HG03025 (cell line): ENCODE results near the gene SPATA12.

ENCODE experiments used
- ATAC-seq: cut with Tn5 transposase; IDR thresholded peaks from one replicate; pipeline ENCODE4 v1.9.1; 2021; ENCODE audit warnings: mild to moderate bottlenecking, moderate library complexity; ENCODE audit not compliant: unreplicated experiment, low FRiP score

The SPATA12 gene

GRCh38 chr3:57109437-57110199 lies 49.2 kb downstream of the SPATA12 start:
- no peak for ATAC-seq

GRCh38 chr3:57110214-57110613 lies 49.8 kb downstream of the SPATA12 start:
- ATAC-seq = no peak

DNA sequence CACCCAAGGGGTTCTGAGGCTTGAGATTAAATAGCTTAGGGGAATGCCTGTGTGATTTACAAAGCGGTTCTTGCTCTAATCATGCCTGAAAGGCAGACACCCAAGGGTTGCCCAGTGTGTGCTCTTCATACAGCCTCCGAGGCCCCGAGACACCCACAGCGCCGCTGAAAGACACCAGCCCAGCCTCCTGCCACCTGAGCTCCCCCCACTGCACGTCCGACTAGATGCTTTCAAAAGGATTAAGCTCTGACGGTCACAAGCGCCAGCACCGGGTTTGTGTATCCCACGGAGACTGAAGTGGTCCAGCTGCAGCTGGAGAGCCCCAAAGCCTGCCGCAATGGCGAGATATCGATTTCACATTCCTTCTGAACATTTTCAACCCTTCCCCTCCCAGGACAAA lies 50.3 kb downstream of the SPATA12 start:
- ATAC-seq = no peak

DNA sequence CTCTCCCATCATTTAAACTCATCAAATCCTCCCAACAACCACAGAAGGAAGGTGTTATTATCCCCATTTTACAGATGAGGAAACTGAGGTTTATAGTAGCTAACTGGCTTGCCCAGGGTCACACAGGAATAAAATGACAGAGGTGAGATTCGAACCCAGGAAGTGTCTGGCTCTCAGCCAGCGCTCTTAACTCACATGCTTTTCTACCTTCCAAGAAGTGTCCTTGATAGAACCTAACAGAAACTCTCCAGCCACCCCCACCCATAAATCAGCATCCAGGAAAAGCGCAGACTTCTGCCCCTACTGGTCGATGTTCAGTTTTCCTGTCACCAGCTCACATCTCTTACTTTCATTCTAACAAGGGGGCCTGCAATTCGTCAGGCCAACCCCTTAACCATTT lies 51.7 kb downstream of the SPATA12 start:
- no peak for ATAC-seq

DNA sequence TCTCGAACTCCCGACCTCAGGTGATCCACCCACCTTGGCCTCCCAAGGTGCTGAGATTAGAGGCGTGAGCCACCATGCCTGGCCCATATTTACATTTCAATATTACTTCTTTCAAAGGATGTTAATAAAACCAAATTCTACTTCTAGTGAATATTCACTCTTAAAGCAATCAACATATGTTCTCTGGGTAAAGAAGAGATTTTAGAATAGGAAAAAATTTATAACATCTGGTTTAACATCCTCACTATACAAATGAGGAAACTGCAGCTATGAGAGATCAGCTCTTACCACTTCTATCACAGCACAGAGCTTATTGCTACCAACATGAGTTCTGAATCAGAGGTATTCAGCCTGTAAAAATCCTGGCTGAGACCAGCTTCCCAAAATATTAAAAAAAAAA lies 56.0 kb downstream of the SPATA12 start:
- ATAC-seq = no peak

GRCh38 chr3:57118254-57118653 lies 57.8 kb downstream of the SPATA12 start:
- no peak for ATAC-seq

DNA sequence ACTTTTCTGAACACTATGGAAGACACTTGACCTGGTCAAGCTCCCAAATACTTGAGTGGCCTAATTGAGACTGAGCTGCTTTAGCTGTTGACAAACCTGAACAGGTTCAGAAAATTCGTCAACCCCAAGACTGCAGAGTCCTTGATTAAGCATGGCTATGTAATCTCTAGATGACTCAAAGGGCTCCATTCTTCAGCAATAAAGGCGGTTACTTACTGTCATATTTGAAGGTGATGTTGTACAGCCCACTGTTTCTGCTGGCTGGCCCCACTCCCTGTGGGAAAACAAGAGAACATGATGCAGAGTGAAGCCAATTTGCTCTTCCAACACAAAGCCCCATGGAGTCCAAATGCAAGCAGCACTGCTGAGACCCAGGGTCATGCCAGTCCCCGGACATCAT lies 59.6 kb downstream of the SPATA12 start:
- no peak for ATAC-seq

GRCh38 chr3:57120451-57121174 lies 60.1 kb downstream of the SPATA12 start:
- no peak for ATAC-seq
